Stimulated activated naive CD8-positive, alpha-beta T cell treated with anti-CD3 and anti-CD28 coated beads, Interleukin-15, Interleukin-2, amounts not matched to agents 100 ng/mL and 50 ng/mL, for 24 hours (primary cell): Measurements from ENCODE around the gene GLTP.
A peak's percentile ranks its signal among the peaks of the same experiment; 100 is the strongest.
"Not testable (repeated sequence)": the region's sequence is repeated elsewhere in the genome, so short reads cannot be mapped to it uniquely, and the experiment has no call there.

Experiments
- H3K27ac Mint-ChIP-seq: one replicate; pipeline ENCODE4 v1.8.0; 2021; ENCODE audit warnings: mild to moderate bottlenecking, mixed read lengths
- H3K27me3 Mint-ChIP-seq: one replicate; pipeline ENCODE4 v1.8.0; 2021; ENCODE audit warnings: mixed read lengths
- H3K36me3 Mint-ChIP-seq: one replicate; pipeline ENCODE4 v1.8.0; 2021; ENCODE audit warnings: low read depth, mixed read lengths
- H3K4me1 Mint-ChIP-seq: one replicate; pipeline ENCODE4 v1.8.0; 2021; ENCODE audit warnings: low read depth, mixed read lengths
- H3K4me3 Mint-ChIP-seq: one replicate; pipeline ENCODE4 v1.8.0; 2021; ENCODE audit warnings: mild to moderate bottlenecking, mixed read lengths
- H3K9me3 Mint-ChIP-seq: one replicate; pipeline ENCODE4 v1.8.0; 2021; ENCODE audit warnings: mixed read lengths

GLTP gene

DNA sequence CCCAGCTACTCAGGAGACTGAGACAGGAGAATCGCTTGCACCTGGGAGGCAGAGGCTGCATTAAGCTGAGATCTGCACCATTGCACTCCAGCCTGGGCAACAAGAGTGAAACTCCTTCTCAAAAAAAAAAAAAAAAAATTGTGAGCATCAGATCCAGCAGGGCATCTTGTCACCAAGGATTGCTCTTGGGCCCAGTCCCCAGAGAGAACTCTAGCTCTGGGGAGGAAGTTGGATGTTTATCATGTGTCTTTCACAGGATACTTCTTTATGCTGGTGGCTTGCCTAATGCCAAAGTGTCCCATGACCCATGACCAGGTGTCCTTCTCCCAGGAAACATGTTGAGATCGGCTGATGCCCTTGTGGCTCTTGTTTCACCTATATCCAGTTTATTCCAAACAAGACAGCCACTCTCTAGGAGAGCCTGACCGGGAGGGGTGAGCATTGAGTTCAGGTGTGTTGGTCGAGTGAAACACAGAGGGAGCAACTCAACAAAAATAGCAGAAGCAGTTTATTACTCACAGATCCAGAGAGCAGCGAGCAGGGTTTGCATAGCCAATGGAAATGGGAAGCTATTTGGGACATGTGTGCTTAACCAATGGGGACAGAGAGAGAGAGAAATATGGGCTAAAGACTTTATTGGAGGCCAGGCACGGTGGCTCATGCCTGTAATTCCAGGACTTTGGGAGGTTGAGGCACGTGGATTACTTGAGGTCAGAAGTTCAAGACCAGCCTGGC, 13.1 kb upstream of the GLTP start:
- no peaks in the 10 kb centered on the region for H3K27me3 Mint-ChIP-seq
- H3K9me3 Mint-ChIP-seq, result no peaks in the 10 kb centered on the region
- H3K27ac Mint-ChIP-seq, result no peak overlapping the region

DNA sequence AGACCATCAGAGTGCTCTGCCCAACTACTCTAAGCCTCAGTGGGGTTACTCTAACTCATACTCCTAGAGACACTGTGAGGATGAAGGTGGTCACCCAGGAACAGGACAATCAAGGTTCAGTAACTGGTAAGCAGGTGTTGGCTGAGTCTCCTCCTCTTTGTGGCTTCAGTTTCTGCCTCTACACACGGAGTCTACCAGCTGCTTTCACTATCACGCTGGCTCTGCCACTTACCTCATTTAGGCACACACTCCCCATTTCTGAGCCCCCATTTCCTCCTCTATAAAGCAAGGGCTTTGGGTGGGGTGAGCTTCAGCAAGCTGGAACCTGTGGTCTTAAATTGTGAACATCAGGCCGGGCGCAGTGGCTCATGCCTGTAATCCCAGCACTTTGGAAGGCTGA, 12.4 kb upstream of the GLTP start:
- peaks cover 40% of the 10 kb centered on the region for H3K4me1 Mint-ChIP-seq
- no peaks in the 10 kb centered on the region for H3K36me3 Mint-ChIP-seq
- H3K27ac Mint-ChIP-seq, result no peak overlapping the region
- H3K9me3 Mint-ChIP-seq, result no peaks in the 10 kb centered on the region
- no peak overlapping the region for H3K4me3 Mint-ChIP-seq
- no peaks in the 10 kb centered on the region for H3K27me3 Mint-ChIP-seq

More for the DNA sequence above, 13.1 kb upstream of the GLTP start:
- Mint-ChIP-seq H3K36me3 (no peaks in the 10 kb centered on the region), H3K4me3 (no peak overlapping the region), H3K4me1 (peaks cover 33% of the 10 kb centered on the region)

DNA sequence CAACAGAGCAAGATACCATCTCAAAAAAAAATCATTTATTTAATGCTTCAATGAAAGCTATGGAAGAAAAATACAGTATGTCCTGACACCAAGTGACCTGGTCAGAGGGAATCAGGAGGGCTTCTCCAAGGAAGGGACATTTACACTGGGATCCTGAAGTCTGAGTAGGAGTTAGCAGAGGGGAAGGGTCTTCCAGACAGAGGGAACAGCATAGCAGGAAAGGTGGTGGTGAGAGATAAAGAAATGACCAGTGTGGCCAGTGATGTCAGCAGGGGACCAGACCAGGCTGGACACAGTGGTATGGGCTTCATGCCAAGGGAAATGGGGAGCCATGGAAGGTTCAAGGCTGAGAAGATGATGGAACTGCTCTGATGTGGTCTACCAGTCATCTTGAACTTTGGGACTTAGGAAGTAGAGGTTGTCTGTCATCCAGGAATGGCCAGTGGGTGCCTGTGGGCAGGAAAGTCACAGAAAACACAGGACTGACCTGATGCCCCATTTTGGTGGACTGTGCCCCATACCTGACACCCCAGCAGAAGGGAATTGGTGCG, 11.9 kb upstream of the GLTP start:
- Mint-ChIP-seq H3K4me3 (no peak overlapping the region), H3K9me3 (no peaks in the 10 kb centered on the region), H3K36me3 (no peaks in the 10 kb centered on the region), H3K4me1 (peaks cover 45% of the 10 kb centered on the region), H3K27ac (no peak overlapping the region), H3K27me3 (no peaks in the 10 kb centered on the region)

DNA sequence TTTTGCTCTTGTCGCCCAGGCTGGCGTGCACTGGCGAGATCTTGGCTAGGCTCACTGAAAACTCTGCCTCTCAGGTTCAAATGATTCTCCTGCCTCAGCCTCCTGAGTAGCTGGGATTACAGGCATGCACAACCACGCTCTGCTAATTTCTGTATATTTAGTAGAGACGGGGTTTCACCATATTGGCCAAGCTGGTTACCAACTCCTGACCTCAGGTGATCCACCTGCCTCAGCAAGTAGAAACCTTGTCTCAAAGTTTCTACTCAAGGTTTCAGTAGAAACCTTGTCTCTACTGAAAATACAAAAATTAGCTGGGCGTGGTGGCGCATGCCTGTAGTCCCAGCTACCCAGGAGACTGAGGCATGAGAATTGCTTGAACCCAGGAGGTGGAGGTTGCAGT, 11.4 kb upstream of the GLTP start:
- H3K4me3 Mint-ChIP-seq, H3K27ac Mint-ChIP-seq, H3K27me3 Mint-ChIP-seq, H3K9me3 Mint-ChIP-seq, H3K36me3 Mint-ChIP-seq: not testable (repeated sequence)
- H3K4me1 Mint-ChIP-seq, result peaks cover 45% of the 10 kb centered on the region

DNA sequence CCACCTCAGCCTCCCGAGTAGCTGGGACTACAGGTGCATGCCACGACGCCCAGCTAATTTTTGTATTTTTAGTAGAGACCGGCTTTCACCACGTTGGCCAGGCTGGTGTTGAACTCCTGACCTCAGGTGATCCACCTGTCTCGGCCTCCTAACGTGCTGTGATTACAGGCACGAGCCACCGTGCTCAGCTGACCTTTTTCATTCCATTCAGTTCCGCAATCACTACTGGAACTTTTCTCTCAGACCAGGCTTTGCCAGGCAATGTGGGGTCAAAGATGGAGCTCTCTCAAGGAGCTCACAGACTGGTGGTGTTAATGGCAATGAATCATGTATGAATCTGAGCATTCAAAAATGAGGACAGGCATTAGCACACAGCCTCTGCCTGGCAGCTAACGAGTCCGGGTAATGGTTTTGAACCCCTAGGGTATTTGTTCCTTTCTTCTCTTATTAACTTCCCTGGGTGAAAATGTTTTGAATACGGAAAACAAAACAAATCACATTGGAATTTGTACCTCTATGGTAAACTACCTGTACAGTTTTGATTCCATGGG, 10.4 kb upstream of the GLTP start:
- H3K36me3 Mint-ChIP-seq, result no peaks in the 10 kb centered on the region
- H3K4me3 Mint-ChIP-seq, result no peak overlapping the region
- no peaks in the 10 kb centered on the region for H3K27me3 Mint-ChIP-seq
- no peaks in the 10 kb centered on the region for H3K9me3 Mint-ChIP-seq
- no peak overlapping the region for H3K27ac Mint-ChIP-seq
- H3K4me1 Mint-ChIP-seq, result peaks cover 45% of the 10 kb centered on the region

DNA sequence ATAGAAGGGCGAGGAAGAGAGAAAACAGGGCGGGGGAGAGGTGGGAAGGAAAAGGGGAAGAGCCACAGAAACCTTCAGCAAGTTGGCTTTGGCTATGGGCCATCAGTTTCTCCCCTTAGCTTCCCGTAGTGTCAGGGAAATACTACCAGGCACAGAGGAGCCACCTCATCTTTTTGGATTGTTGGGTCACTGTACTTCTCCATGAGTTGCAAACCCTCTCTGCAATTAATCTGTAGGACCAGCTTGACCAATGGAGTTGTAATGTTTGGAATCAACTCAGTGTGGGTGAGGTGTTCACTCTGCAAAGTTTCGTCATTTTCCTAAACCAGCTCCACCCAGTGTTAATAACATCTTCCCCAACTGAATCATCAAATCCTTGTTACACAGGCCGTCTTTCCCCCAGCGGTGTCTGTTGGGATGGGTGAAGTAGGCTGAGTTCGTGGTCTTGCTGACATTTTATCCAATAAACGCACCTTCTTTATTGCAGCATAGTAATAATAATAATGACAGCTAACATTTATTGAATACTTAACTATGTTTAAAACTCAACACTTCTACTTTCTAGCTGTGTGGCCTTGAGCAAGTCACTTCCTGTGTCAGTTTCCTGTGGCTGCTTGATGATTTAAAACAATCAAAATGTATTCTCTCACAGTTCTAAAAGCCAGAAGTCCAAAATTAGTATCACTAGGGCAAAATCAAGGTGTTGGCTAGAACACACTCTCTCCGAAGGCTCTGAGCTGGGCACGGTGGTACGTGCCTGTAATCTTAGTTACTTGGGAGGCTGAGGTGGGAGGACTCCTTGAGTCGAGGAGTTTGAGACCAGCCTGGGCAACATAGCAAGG, 8.1 kb upstream of the GLTP start:
- peak overlapping the region; percentile 65 for H3K4me3 Mint-ChIP-seq
- no peaks in the 10 kb centered on the region for H3K36me3 Mint-ChIP-seq
- no peaks in the 10 kb centered on the region for H3K27me3 Mint-ChIP-seq
- peaks cover 41% of the 10 kb centered on the region for H3K4me1 Mint-ChIP-seq
- peak overlapping the region; percentile 92 for H3K27ac Mint-ChIP-seq
- H3K9me3 Mint-ChIP-seq, result no peaks in the 10 kb centered on the region

DNA sequence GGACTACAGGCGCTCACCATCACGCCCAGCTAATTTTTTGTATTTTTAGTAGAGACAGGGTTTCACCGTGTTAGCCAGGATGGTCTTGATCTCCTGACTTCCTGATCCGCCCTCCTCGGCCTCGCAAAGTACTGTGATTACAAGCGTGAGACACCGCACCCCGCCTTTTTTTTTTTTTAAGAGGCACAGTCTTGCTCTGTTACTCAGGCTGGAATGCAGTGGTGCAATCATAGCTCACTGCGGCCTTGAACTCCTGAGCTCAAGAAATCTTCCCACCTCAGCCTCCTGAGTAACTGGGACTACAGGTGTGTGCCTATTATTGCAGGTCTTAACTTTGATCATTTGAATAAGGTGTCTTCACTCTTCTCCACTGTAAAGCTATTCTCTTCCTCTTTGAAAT, 5.3 kb upstream of the GLTP start:
- Mint-ChIP-seq H3K36me3 (no peaks in the 10 kb centered on the region), H3K4me3 (no peak overlapping the region), H3K4me1 (peaks cover 38% of the 10 kb centered on the region), H3K27me3 (no peaks in the 10 kb centered on the region), H3K27ac (no peak overlapping the region), H3K9me3 (no peaks in the 10 kb centered on the region)

DNA sequence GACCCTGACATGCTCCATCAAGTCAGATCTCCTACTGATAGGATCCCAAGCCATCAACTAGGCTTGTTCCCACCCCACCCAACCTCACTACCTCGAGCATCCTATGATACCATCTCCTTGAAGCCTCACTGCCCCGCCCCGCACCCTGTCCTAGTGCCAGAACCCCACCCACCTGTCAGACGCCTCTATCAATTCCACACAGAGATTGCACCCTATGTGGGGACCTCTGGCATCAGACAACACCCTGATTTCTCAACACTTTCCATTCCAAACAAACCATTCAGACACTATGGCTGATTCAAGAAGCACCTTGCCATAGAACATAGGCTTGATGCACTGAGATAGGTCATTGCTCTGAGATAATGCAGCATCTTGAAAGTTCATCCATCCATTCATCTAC, 3.1 kb upstream of the GLTP start:
- Mint-ChIP-seq H3K9me3 (no peaks in the 10 kb centered on the region), H3K27me3 (no peaks in the 10 kb centered on the region), H3K4me3 (no peak overlapping the region), H3K4me1 (peaks cover 37% of the 10 kb centered on the region), H3K36me3 (no peaks in the 10 kb centered on the region), H3K27ac (peak overlapping the region; percentile 18)

DNA sequence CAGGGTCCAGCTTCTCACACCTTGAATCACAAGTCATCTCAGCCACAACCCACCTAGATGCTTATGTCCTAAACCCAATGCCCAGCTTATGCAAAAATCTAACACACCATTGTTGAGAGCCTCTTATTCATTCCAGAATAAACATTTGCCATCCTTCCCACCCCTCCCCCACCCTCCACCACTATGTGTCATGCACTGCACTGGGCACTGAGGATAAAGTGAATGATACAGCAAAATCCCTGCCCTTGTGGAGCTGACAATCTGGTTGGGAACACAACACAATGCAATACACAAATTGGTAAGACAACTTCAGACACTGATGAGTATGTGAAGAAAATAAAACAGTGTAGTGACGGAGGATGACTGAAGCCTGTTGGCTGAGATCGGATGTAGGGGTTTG, 1.4 kb upstream of the GLTP start:
- H3K27ac Mint-ChIP-seq, result no peak overlapping the region
- H3K36me3 Mint-ChIP-seq, result no peaks in the 10 kb centered on the region
- no peak overlapping the region for H3K4me3 Mint-ChIP-seq
- H3K27me3 Mint-ChIP-seq, result no peaks in the 10 kb centered on the region
- H3K9me3 Mint-ChIP-seq, result no peaks in the 10 kb centered on the region
- H3K4me1 Mint-ChIP-seq, result peaks cover 32% of the 10 kb centered on the region

DNA sequence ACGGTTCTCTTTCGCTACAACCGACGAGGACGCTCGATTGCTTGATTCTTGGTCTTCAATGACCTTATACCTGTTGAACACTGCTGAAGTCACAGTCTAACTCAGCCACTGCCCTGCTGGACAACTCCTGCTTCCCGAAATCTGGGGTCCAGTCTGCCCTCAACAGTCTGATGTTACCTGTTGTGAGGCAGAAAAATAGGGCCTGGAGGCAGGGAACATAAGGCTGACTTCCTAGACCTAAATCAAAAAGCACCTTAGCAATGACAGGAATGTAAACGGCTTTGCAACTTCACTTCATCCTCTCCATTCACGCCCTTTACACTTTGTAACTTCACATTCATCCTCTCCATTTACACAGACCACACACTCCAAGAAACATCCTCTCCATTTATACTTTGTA, 597 bp upstream of the GLTP start:
- Mint-ChIP-seq H3K27me3 (no peaks in the 10 kb centered on the region), H3K4me3 (peak overlapping the region; percentile 82), H3K4me1 (peaks cover 37% of the 10 kb centered on the region), H3K9me3 (no peaks in the 10 kb centered on the region), H3K36me3 (no peaks in the 10 kb centered on the region), H3K27ac (peak overlapping the region; percentile 74)

DNA sequence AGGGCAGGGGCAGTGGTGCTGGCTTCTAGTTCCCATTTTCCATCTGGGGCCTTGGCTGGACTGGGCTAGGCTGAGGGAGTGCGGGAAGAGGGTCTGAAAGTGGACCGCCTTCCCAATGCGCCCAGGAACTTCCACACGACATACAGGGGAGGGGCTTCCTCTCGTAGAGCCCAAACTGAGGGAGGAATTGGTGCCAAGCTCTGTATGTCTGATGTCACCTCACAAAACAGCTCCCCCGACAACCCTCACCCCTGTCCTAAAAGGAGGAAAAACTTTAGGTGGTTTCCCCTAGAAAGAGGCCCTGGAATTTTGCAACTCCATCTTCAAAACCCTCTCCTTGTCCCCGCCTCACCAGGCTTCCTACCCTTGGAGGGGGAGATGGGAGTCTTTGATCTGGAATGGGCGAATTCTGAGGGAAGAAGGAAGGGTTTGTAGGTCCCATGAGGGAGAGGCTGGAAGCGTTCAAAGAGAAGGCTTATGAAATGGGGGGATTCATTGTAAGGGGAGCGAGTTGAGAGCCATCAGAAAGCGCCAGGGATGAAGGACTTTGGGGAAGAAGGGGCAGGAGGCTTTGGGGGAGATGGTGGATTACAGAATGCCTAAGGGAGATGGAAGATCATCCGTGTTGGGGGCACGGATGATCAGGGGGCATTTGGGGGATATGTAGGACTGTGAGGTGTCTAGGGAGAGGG, 844 bp downstream of the GLTP start:
- Mint-ChIP-seq H3K9me3 (no peaks in the 10 kb centered on the region), H3K36me3 (no peaks in the 10 kb centered on the region), H3K27ac (peak overlapping the region; percentile 93), H3K4me1 (peaks cover 48% of the 10 kb centered on the region), H3K27me3 (no peaks in the 10 kb centered on the region), H3K4me3 (peak overlapping the region; percentile 93)

DNA sequence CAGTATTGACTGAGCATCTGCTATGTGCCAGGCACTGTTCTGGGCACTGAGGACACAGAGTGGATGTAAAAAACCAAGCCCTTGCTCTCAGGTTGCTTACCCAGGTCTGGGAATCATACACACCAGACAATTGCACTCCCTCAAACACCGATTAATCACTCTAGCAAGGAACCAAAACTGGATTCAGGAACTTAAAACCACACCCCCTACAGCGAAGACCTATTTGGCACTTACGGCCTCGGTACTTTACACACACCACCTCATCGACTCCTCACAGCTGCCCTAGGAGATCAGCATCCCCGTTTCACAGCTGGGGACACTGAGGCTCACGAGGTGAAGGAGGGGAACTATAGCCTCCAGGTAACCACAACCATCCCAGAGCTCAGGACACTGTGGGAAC, 1.6 kb downstream of the GLTP start:
- peak overlapping the region; percentile 93 for H3K4me3 Mint-ChIP-seq
- no peaks in the 10 kb centered on the region for H3K27me3 Mint-ChIP-seq
- H3K9me3 Mint-ChIP-seq, result no peaks in the 10 kb centered on the region
- H3K4me1 Mint-ChIP-seq, result peaks cover 50% of the 10 kb centered on the region
- H3K27ac Mint-ChIP-seq, result no peak overlapping the region
- H3K36me3 Mint-ChIP-seq, result no peaks in the 10 kb centered on the region

DNA sequence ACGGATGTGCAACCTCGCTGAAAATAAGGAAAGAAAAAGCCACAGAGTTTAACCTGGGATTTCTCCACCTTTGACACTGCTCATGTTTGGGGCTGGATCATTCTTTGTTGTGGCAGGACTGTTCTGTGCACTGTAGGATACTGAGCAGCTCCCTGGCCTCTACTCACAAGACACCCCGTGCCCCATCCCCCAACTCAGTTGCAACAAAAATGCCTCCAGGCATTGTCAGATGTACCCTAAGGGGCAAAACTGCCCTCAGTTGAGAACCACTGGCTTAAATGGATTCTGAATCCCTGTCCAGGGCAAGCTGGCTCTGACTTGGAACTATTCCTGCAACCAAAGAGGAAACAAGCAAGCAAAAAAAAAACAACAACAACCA, 2.1 kb downstream of the GLTP start:
- H3K9me3 Mint-ChIP-seq, result no peaks in the 10 kb centered on the region
- H3K36me3 Mint-ChIP-seq, result no peaks in the 10 kb centered on the region
- H3K27me3 Mint-ChIP-seq, result no peaks in the 10 kb centered on the region
- peak overlapping the region; percentile 93 for H3K4me3 Mint-ChIP-seq
- no peak overlapping the region for H3K27ac Mint-ChIP-seq
- H3K4me1 Mint-ChIP-seq, result peaks cover 50% of the 10 kb centered on the region

DNA sequence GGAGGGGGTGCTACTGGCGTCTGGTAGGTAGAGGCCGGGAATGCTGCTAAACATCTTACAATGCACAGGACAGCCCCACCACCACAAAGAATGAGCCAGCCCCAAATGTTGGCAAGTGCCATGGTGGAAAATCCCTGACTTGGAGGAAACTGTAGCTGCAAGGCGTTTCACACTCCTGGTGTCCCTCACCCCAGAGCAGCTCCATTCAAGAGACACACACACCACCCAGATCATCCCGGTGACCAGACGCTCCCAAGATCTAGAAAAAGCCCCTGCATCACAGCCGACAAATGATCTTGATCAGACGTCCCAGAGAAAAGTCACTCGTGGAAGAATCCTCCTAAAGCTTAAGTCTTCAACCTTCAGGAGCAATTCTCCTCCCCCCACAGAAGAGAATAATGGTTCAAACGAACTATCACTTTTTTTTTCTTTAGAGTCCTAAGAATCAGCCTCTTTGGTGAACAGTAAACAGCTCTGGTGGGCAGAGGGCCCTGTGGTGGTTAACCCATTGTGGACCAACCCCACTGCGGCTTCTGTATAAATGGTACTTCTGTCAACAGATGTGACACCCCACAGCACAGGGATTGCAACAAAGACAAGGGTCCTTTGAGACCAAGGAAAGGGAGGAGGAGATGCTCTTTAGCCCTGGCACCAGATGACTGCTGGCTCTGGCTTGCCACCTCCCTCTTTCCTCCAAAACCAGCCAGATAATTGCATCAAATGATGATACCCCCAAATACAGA, 2.7 kb downstream of the GLTP start:
- Mint-ChIP-seq H3K27me3 (no peaks in the 10 kb centered on the region), H3K36me3 (peaks cover 2% of the 10 kb centered on the region), H3K4me1 (peaks cover 50% of the 10 kb centered on the region), H3K9me3 (no peaks in the 10 kb centered on the region), H3K4me3 (no peak overlapping the region), H3K27ac (no peak overlapping the region)
